Measurements from ENCODE around the gene NEK1. TPM values are rescaled to one million over a fixed set of nuclear protein-coding genes. Genes with fewer than 3 reads are reported as not detected.

The NEK1 gene
- total and polyA plus RNA-seq, 2 of the 8 experiments (the other 6 are each of a cell fraction or from before 2014, with no cell fraction given): 3.9 to 11.7 TPM

DNA sequence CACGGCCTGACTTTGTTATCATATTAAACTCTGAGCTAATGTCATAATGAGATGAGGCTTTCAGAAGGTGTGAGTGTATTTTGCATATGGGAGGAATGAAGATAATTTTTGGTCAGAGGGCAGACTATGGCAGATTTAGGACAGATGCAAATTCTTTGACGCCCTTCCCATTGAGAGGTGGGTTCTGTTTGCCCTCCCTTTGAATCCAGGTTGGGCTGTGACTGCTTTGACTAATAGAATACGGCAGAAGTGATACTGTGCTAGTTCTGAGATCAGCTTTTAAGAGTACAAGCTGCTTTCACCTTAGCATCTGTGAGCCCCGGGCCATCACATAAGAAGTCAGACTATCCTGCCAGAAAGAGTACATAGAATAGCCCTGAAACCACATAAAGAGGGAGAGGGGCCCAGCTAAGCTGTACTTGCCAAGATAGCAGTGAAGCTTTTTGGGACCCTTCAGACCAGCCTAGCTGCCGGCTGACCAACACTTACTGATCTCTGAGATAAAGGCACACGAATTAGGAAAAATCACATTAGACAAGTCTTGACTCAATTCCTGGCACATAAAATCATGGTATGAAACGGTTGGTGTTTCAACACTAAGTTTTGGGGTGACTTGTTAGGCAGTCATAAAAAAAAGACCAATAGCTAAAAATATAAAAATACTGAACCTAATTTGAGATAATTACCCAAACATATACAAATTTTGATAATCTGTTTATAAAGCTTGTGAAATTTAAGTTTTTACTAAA lies 174.9 kb downstream of the NEK1 start:
- H2AK5ac ChIP-seq (ENCODE audit: low read depth, low read length): no peak overlapping the region
- 87% methylated on average over 7 of the region's 7 CpGs; no CpG with 5 or more reads in 1 of the 2 experiments for WGBS, 2 experiments (ENCODE audit: extremely low coverage in 1 of 2, insufficient coverage in 1 of 2, insufficient read length in 1 of 2, insufficient replicate concordance in 2 of 2, low coverage in 1 of 2, low lambda C conversion rate in 2 of 2, missing lambda C conversion rate in 1 of 2)
- TF ChIP-seq POLR2AphosphoS5 (IDR thresholded peaks at IDR 0.05; ENCODE audit: low read depth, low read length): no peak
- TF ChIP-seq POLR2A (IDR thresholded peaks at IDR 0.05; ENCODE audit: control extremely low read depth in 1 of 2, low read depth in 2 of 2, low read length in 2 of 2): no peak
- TF ChIP-seq CEBPB (IDR thresholded peaks at IDR 0.05; ENCODE audit: low read depth, low read length): no peak
- TF ChIP-seq, protein P1, sequence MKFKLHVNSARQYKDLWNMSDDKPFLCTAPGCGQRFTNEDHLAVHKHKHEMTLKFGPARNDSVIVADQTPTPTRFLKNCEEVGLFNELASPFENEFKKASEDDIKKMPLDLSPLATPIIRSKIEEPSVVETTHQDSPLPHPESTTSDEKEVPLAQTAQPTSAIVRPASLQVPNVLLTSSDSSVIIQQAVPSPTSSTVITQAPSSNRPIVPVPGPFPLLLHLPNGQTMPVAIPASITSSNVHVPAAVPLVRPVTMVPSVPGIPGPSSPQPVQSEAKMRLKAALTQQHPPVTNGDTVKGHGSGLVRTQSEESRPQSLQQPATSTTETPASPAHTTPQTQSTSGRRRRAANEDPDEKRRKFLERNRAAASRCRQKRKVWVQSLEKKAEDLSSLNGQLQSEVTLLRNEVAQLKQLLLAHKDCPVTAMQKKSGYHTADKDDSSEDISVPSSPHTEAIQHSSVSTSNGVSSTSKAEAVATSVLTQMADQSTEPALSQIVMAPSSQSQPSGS (IDR thresholded peaks at IDR 0.05; ENCODE audit: low read length): no peak

More for the DNA sequence above, 174.9 kb downstream of the NEK1 start:
- Histone ChIP-seq H3K79me1 (ENCODE audit: low read depth, low read length) (no peaks in the 10 kb centered on the region), H3K14ac (ENCODE audit: insufficient read length) (no peak overlapping the region), H3K36me3 (ENCODE audit: control insufficient read depth in 2 of 4, insufficient read depth in 4 of 4, low read length in 3 of 4) (no peaks in the 10 kb centered on the region; a peak in 1 of 8 replicates), H4K91ac (replicated peaks; ENCODE audit: insufficient read length, low read length) (no peak overlapping the region), H2BK12ac (ENCODE audit: low read depth, low read length) (no peak overlapping the region), H4K8ac (ENCODE audit: extremely low read depth, insufficient read depth, low read length) (no peak overlapping the region), H3K9ac (replicated peaks in 1 of 4; ENCODE audit: extremely low read depth in 1 of 4, low read depth in 3 of 4, low read length in 3 of 4) (no peak overlapping the region), H3K23me2 (ENCODE audit: low read depth, low read length) (no peaks in the 10 kb centered on the region), H2BK20ac (ENCODE audit: low read length) (no peak overlapping the region), H3K9me3 (ENCODE audit: insufficient read depth in 2 of 2, low read depth in 1 of 2, low read length in 1 of 2) (no peaks in the 10 kb centered on the region), H3K23ac (ENCODE audit: insufficient read length) (no peak overlapping the region), H3K18ac (ENCODE audit: extremely low read depth, low read length) (no peak overlapping the region), H2BK15ac (ENCODE audit: low read length) (no peak overlapping the region), H3K4ac (replicated peaks; ENCODE audit: insufficient read length, low read depth, low read length) (no peak overlapping the region), H3K4me2 (ENCODE audit: insufficient read depth in 1 of 2, low read depth in 2 of 2, low read length in 2 of 2) (no peak overlapping the region), H3K27ac (ENCODE audit: low read depth, low read length) (no peak overlapping the region), H3K56ac (replicated peaks; ENCODE audit: insufficient read length, low read depth, low read length) (no peak overlapping the region), H3K27me3 (replicated peaks in 1 of 4; ENCODE audit: control insufficient read depth in 3 of 4, extremely low read depth in 1 of 4, insufficient read depth in 3 of 4, low read length in 3 of 4) (no peaks in the 10 kb centered on the region), H2AFZ (ENCODE audit: low read length) (no peak overlapping the region), H3K4me1 (replicated peaks in 1 of 4; ENCODE audit: control insufficient read depth in 3 of 4, insufficient read depth in 4 of 4, low read length in 3 of 4) (no peaks in the 10 kb centered on the region), H3K4me3 (ENCODE audit: extremely low read depth in 1 of 4, insufficient read depth in 2 of 4, low read depth in 3 of 4, low read length in 4 of 4) (no peak overlapping the region), H2BK120ac (replicated peaks; ENCODE audit: low read depth, low read length) (no peak overlapping the region), H2BK5ac (ENCODE audit: low read depth, low read length) (no peak overlapping the region), H3K79me2 (ENCODE audit: control insufficient read depth in 1 of 2, insufficient read depth in 2 of 2, low read length in 2 of 2) (no peaks in the 10 kb centered on the region), H4K20me1 (replicated peaks in 1 of 2; ENCODE audit: control insufficient read depth in 1 of 2, insufficient read depth in 2 of 2, low read length in 2 of 2) (no peaks in the 10 kb centered on the region), H4K5ac (ENCODE audit: insufficient read length, low read depth, low read length) (no peak overlapping the region)
- CTCF ChIA-PET (ENCODE audit: partially characterized antibody): interaction anchor here (0.7 to 1.4 kb wide), 4 partner anchors 12 to 131 kb away, joined by 3 to 4 read pairs (median 4); no protein-coding TSS in a partner anchor
- POLR2A ChIA-PET (ENCODE audit: partially characterized antibody): no interaction called here
- FAIRE-seq: no peak
- DNase-seq (ENCODE audit: low read depth in 1 of 2, low spot score in 2 of 2): no peak
